Psoas muscle (tissue), 8 donors: Measurements from ENCODE around the gene ABHD12B. TPM values are rescaled to one million over a fixed set of nuclear protein-coding genes. Genes with fewer than 3 reads are reported as not detected.

Source experiments
- ATAC-seq, 4 donors: fragments of 200-7000 bp; cut with Tn5 transposase; one replicate each; pipeline ENCODE4 v1.9.1; 2020; ENCODE audit warnings: moderate library complexity in 3 of 4, mild to moderate bottlenecking in 2 of 4
- DNase-seq, 2 donors: peaks; one replicate each; pipeline ENCODE4 v3.0.0-alpha.2; 2020
- H3K27ac ChIP-seq: fragments of 200-600 bp; one replicate; pipeline ENCODE4 v1.8.0; 2022
- H3K27me3 ChIP-seq, 3 donors: fragments of 200-600 bp in 1 of 3; one replicate each; pipeline versions ENCODE4 v1.6.1 to v1.8.0; 2013 to 2022; ENCODE audit warnings: low read length in 2 of 3, mild to moderate bottlenecking in 2 of 3, moderate library complexity in 1 of 3; ENCODE audit not compliant: insufficient read depth in 3 of 3
- H3K36me3 ChIP-seq, 2 donors: fragments of 200-600 bp in 1 of 2; one replicate each; pipeline versions ENCODE4 v1.6.1 to v1.8.0; 2013 to 2022; ENCODE audit warnings: low read depth in 1 of 2, mild to moderate bottlenecking in 1 of 2, moderate library complexity in 1 of 2; ENCODE audit not compliant: insufficient read depth in 1 of 2
- H3K4me1 ChIP-seq: fragments of 200-600 bp; one replicate; pipeline ENCODE4 v1.8.0; 2022
- H3K4me3 ChIP-seq: fragments of 200-600 bp; one replicate; pipeline ENCODE4 v1.8.0; 2022; ENCODE audit warnings: mild to moderate bottlenecking
- H3K9me3 ChIP-seq: fragments of 200-600 bp; one replicate; pipeline ENCODE4 v1.8.0; 2022
- CTCF ChIP-seq: fragments of 200-600 bp; IDR thresholded peaks from one replicate; pipeline ENCODE4 v1.8.0; 2022; ENCODE audit warnings: antibody characterized with exemption
- WGBS, 3 donors: extraction: QIAGEN DNeasy Blood & Tissue Kit; methylation state at CpG; one replicate each; pipeline versions ENCODE4 v1.1.6 to v1.1.7; 2013; 5-methylcytosine and 5-hydroxymethylcytosine counted together
- intact Hi-C, 2 donors: fragments of 100-400 bp; cut with DNase I; formaldehyde crosslinking; loops; one replicate each; pipeline versions ENCODE4 v1.11.0 to v1.14.2; 2022
- polyA plus RNA-seq, 3 donors: library from polyadenylated mRNA; stranded (reverse); fragments of 200-250 nt; gene quantifications; one replicate each; pipeline ENCODE4 v1.2.3, GENCODE V29; 2013
- total RNA-seq, 4 donors: library from RNA; stranded (reverse); fragmentation: NEBNext Ultra II Directional in 2 of 4; extraction: Animal tissue kit (Norgen Biotek cat#: 25700) in 2 of 4; gene quantifications; one replicate each; pipeline versions ENCODE4 v1.2.1 to v1.2.4, GENCODE V29; 2021 to 2023
- donor health status: healthy with polysubstance abuse.
- donor health status: DM: no; HTN: no; CAD: no; lungs with moderate emphysema.
- donor health status: Bipolar disorder and iron deficiency.
- donor health status: healthy.
- donor health status: DM: yes; HTN: yes; CAD: no.
- donor health status: DM: no; HTN: no; CAD: no.
- donor health status: DM: no; HTN: no; CAD: no.
- donor health status: DM: yes; HTN: yes; CAD: no.

ABHD12B gene
- total and polyA plus RNA-seq, 7 donors = not detected

- intact Hi-C loops = loop anchor here in 1 of 2 donors (1.0 kb wide), 1 partner anchor 18 kb away; no protein-coding TSS in a partner anchor
These were observed 55.1 kb downstream of the ABHD12B start for GRCh38 chr14:50926851-50927386.

GRCh38 chr14:50928002-50928635, 56.3 kb downstream of the ABHD12B start:
- Histone ChIP-seq H3K4me3 (no peak overlapping the region), H3K36me3 (peaks cover 0 to 28% of the 10 kb centered on the region in 2 donors), H3K27ac (no peak overlapping the region), H3K27me3 (no peaks in the 10 kb centered on the region), H3K4me1 (peaks cover 4% of the 10 kb centered on the region), H3K9me3 (no peaks in the 10 kb centered on the region)
- ATAC-seq (peak; percentile 65 to 91 (median 90)), DNase-seq (peak in 1 of 2 donors; percentile 47)
- intact Hi-C loops = no loop called here
- no peak for TF ChIP-seq CTCF
- 63 to 75% (median 74%) methylated on average over 6 of the region's 6 CpGs for WGBS, 3 donors

More at GRCh38 chr14:50926851-50927386, 55.1 kb downstream of the ABHD12B start:
- DNase-seq = no peak
- no peak for ATAC-seq
- WGBS, 3 donors = 83 to 87% (median 85%) methylated on average over 3 of the region's 3 CpGs
- no peak overlapping the region for H3K4me3 ChIP-seq
- no peaks in the 10 kb centered on the region for H3K27me3 ChIP-seq
- TF ChIP-seq CTCF = no peak
- peak overlapping the region; percentile 32 for H3K27ac ChIP-seq
- H3K4me1 ChIP-seq = peaks cover 4% of the 10 kb centered on the region
- peaks cover 0 to 35% of the 10 kb centered on the region in 2 donors for H3K36me3 ChIP-seq
- no peaks in the 10 kb centered on the region for H3K9me3 ChIP-seq

- DNase-seq (no peak), ATAC-seq (peak; percentile 61 to 77 (median 73))
- TF ChIP-seq CTCF = no peak
- 46 to 65% (median 62%) methylated on average over 2 of the region's 2 CpGs for WGBS, 3 donors
- Histone ChIP-seq H3K27me3 (no peaks in the 10 kb centered on the region), H3K4me1 (peaks cover 4% of the 10 kb centered on the region), H3K4me3 (no peak overlapping the region), H3K27ac (no peak overlapping the region), H3K36me3 (peaks cover 0 to 29% of the 10 kb centered on the region in 2 donors), H3K9me3 (no peaks in the 10 kb centered on the region)
- intact Hi-C loops = no loop called here
These were observed 57.7 kb downstream of the ABHD12B start for GRCh38 chr14:50929506-50929905.

GRCh38 chr14:50931559-50931958, 59.7 kb downstream of the ABHD12B start:
- Histone ChIP-seq H3K9me3 (no peaks in the 10 kb centered on the region), H3K4me1 (peaks cover 4% of the 10 kb centered on the region), H3K36me3 (peaks cover 0 to 36% of the 10 kb centered on the region in 2 donors), H3K4me3 (no peak overlapping the region), H3K27ac (no peak overlapping the region), H3K27me3 (no peaks in the 10 kb centered on the region)
- DNase-seq (no peak), ATAC-seq (no peak)
- intact Hi-C loops = no loop called here
- WGBS, 3 donors = 96% methylated on average over 3 of the region's 3 CpGs
- no peak for TF ChIP-seq CTCF
